Pancreas (tissue), 10 donors: ENCODE measurements around the gene GSTA4. TPM values are rescaled to one million over a fixed set of nuclear protein-coding genes. Genes with fewer than 3 reads are reported as not detected.

Experiments
- ATAC-seq, 4 donors: fragments of 200-7000 bp; cut with Tn5 transposase; one replicate each; pipeline versions ENCODE4 v1.8.0 to v1.9.1; 2020; ENCODE audit warnings: mild to moderate bottlenecking in 4 of 4, moderate library complexity in 4 of 4
- DNase-seq, 6 donors: peaks; one replicate each; pipeline ENCODE4 v3.0.0-alpha.2; 2020
- FAIRE-seq: peaks from 2 replicates; lab custom pipeline; 2012; peaks lifted over from hg19 to GRCh38; lab: Jason Lieb, UNC
- H3K27ac ChIP-seq, 4 donors: fragments of 200-600 bp; sonication (generic); 1 replicate in 3 of 4; 2 replicates in 1 of 4; pipeline versions ENCODE4 v1.5.0 to v1.8.0; 2020
- H3K27me3 ChIP-seq, 4 donors: fragments of 200-600 bp; one replicate each; pipeline ENCODE4 v1.8.0; 2021
- H3K36me3 ChIP-seq, 3 donors: fragments of 200-600 bp; sonication (generic) in 1 of 3; one replicate each; pipeline versions ENCODE4 v1.5.0 to v1.8.0; 2020 to 2021
- H3K4me1 ChIP-seq, 3 donors: fragments of 200-600 bp; one replicate each; pipeline ENCODE4 v1.8.0; 2021
- H3K4me3 ChIP-seq, 4 donors: fragments of 200-600 bp; sonication (generic) in 2 of 4; one replicate each; pipeline versions ENCODE4 v1.5.0 to v1.8.0; 2020 to 2021
- H3K9me3 ChIP-seq, 4 donors: fragments of 200-600 bp; one replicate each; pipeline ENCODE4 v1.8.0; 2021
- CTCF ChIP-seq, 4 donors: fragments of 200-600 bp; sonication (generic) in 3 of 4; IDR thresholded peaks; one replicate each; pipeline versions ENCODE4 v1.5.0 to v1.8.0; 2021; ENCODE audit warnings: antibody characterized with exemption in 4 of 4
- WGBS, 2 donors: extraction: QIAGEN DNeasy Blood & Tissue Kit; methylation state at CpG; one replicate each; pipeline ENCODE4 v1.1.7; 2013; 5-methylcytosine and 5-hydroxymethylcytosine counted together
- intact Hi-C, 3 donors: fragments of 100-400 bp; cut with DNase I; formaldehyde crosslinking; loops; one replicate each; pipeline versions ENCODE4 v1.11.1 to v1.14.2; 2022
- polyA plus RNA-seq, 2 donors: library from polyadenylated mRNA; stranded (reverse); fragments of 200-250 nt; gene quantifications; one replicate each; pipeline ENCODE4 v1.2.3, GENCODE V29; 2013
- total RNA-seq, 6 donors: library from RNA; stranded (reverse); fragmentation: NEBNext Ultra II Directional in 4 of 6; extraction: Animal tissue kit (Norgen Biotek cat#: 25700) in 4 of 6; gene quantifications; one replicate each; pipeline versions ENCODE4 v1.2.1 to v1.2.4, GENCODE V29; 2021 to 2023
- donor health status: healthy with polysubstance abuse.
- donor health status: DM: no; HTN: no; CAD: no; lungs with moderate emphysema.
- donor health status: DM: no; HTN: no; CAD: no.
- donor health status: control.
- donor health status: control.
- donor health status: Bipolar disorder and iron deficiency.
- donor health status: DM: yes; HTN: yes; CAD: no.
- donor health status: DM: no; HTN: no; CAD: no.
- donor health status: DM: no; HTN: no; CAD: no.
- donor health status: DM: yes; HTN: yes; CAD: no.

Gene GSTA4
- total and polyA plus RNA-seq, 8 donors, result 11.0 to 33.3 (median 14.5) TPM

- TF ChIP-seq CTCF (IDR thresholded peaks at IDR 0.05), result no peak
- ATAC-seq (no peak), FAIRE-seq (no peak), DNase-seq (no peak)
- no peaks in the 10 kb centered on the region for H3K27me3 ChIP-seq
- WGBS, 2 donors, result 86 to 93% methylated on average over 2 of the region's 2 CpGs
- H3K27ac ChIP-seq, result no peak overlapping the region
- H3K4me1 ChIP-seq, result no peaks in the 10 kb centered on the region
- no peak overlapping the region for H3K4me3 ChIP-seq
- intact Hi-C loops, result no loop called here
- no peaks in the 10 kb centered on the region for H3K36me3 ChIP-seq
- H3K9me3 ChIP-seq, result no peaks in the 10 kb centered on the region
Measured at GRCh38 chr6:52937908-52938307, 57.2 kb downstream of the GSTA4 start.

GRCh38 chr6:52933778-52934177, 61.3 kb downstream of the GSTA4 start:
- DNase-seq (no peak), FAIRE-seq (no peak), ATAC-seq (no peak)
- Histone ChIP-seq H3K27me3 (no peaks in the 10 kb centered on the region), H3K9me3 (no peaks in the 10 kb centered on the region), H3K4me1 (no peaks in the 10 kb centered on the region), H3K4me3 (no peak overlapping the region), H3K27ac (no peak overlapping the region), H3K36me3 (no peaks in the 10 kb centered on the region)
- intact Hi-C loops, result no loop called here
- WGBS, 2 donors, result 88 to 90% methylated on average over 2 of the region's 2 CpGs
- TF ChIP-seq CTCF (IDR thresholded peaks at IDR 0.05), result no peak

- H3K27ac ChIP-seq, result no peak overlapping the region
- no peak for DNase-seq
- FAIRE-seq, result no peak
- no peaks in the 10 kb centered on the region for H3K4me1 ChIP-seq
- no peak overlapping the region for H3K4me3 ChIP-seq
- H3K27me3 ChIP-seq, result no peaks in the 10 kb centered on the region
- no peak for ATAC-seq
- H3K9me3 ChIP-seq, result no peaks in the 10 kb centered on the region
- H3K36me3 ChIP-seq, result no peaks in the 10 kb centered on the region
- intact Hi-C loops, result no loop called here
- 78 to 84% methylated on average over 2 of the region's 2 CpGs for whole genome bisulfite sequencing, 2 donors
- TF ChIP-seq CTCF (IDR thresholded peaks at IDR 0.05), result no peak
Measured at GRCh38 chr6:52931351-52931750, 63.7 kb downstream of the GSTA4 start.

GRCh38 chr6:52929321-52930164, 65.5 kb downstream of the GSTA4 start:
- Histone ChIP-seq H3K9me3 (no peaks in the 10 kb centered on the region), H3K4me1 (no peaks in the 10 kb centered on the region), H3K27ac (no peak overlapping the region), H3K4me3 (no peak overlapping the region), H3K36me3 (no peaks in the 10 kb centered on the region), H3K27me3 (no peaks in the 10 kb centered on the region)
- peak; percentile 48 to 77 (median 71) for ATAC-seq
- DNase-seq, result peak in 2 of 6 donors; percentile 21 to 30
- FAIRE-seq, result no peak
- no peak for TF ChIP-seq CTCF (IDR thresholded peaks at IDR 0.05)
- intact Hi-C loops, result no loop called here
- 81 to 82% methylated on average over 6 of the region's 6 CpGs for WGBS, 2 donors

Other genes starting within 250 kb of the GSTA4 start
- gene GSTA2, start 231.8 kb downstream of the GSTA4 start, total RNA-seq, result 100 to 1,000 TPM in 2 of 6 donors, 10 to 100 TPM in 4; 47.6 to 114 (median 90.4) TPM
- gene GSTA2, start 231.8 kb downstream of the GSTA4 start, polyA plus RNA-seq, result 10 to 100 TPM; 26.0 to 30.4 TPM
- 100 to 1,000 TPM in 1 of 6 donors, 10 to 100 TPM in 5; 31.5 to 125 (median 44.5) TPM for gene GSTA1, start 191.5 kb downstream of the GSTA4 start, total RNA-seq
- gene GSTA1, start 191.5 kb downstream of the GSTA4 start, polyA plus RNA-seq, result 10 to 100 TPM; 44.7 to 73.4 TPM
- not detected for gene GSTA5, start 154.5 kb downstream of the GSTA4 start, total RNA-seq
- not detected for gene GSTA5, start 154.5 kb downstream of the GSTA4 start, polyA plus RNA-seq
- not detected for gene GSTA3, start 85.6 kb downstream of the GSTA4 start, total RNA-seq
- gene GSTA3, start 85.6 kb downstream of the GSTA4 start, polyA plus RNA-seq, result not detected
- 1 to 10 TPM; 3.5 to 9.0 (median 5.2) TPM for gene CILK1, start 66.5 kb upstream of the GSTA4 start, total RNA-seq
- 1 to 10 TPM; 2.7 to 2.9 TPM for gene CILK1, start 66.5 kb upstream of the GSTA4 start, polyA plus RNA-seq
- 10 to 100 TPM; 38.0 to 66.1 (median 50.8) TPM for gene FBXO9, start 70.1 kb upstream of the GSTA4 start, total RNA-seq
- gene FBXO9, start 70.1 kb upstream of the GSTA4 start, polyA plus RNA-seq, result 10 to 100 TPM; 30.9 to 51.5 TPM
- not detected for gene GCM1, start 153.6 kb upstream of the GSTA4 start, total RNA-seq
- gene GCM1, start 153.6 kb upstream of the GSTA4 start, polyA plus RNA-seq, result not detected